Endothelial cell (in vitro differentiated cells): ENCODE data around the gene PRAME. TPM values are rescaled to one million over a fixed set of nuclear protein-coding genes. Genes with fewer than 3 reads are reported as not detected.

Source experiments
- DNase-seq: peaks from one replicate; pipeline ENCODE4 v3.0.0; 2021; ENCODE audit warnings: low spot score
- H3K27ac Mint-ChIP-seq: one replicate; pipeline ENCODE4 v1.8.0; 2021; ENCODE audit warnings: mixed read lengths, inconsistent platforms; ENCODE audit not compliant: unreplicated experiment
- H3K27me3 Mint-ChIP-seq: one replicate; pipeline ENCODE4 v1.8.0; 2021; ENCODE audit warnings: mild to moderate bottlenecking, moderate library complexity, mixed read lengths, inconsistent platforms; ENCODE audit not compliant: unreplicated experiment
- H3K36me3 Mint-ChIP-seq: one replicate; pipeline ENCODE4 v1.8.0; 2021; ENCODE audit warnings: mild to moderate bottlenecking, low read depth, mixed read lengths, inconsistent platforms; ENCODE audit not compliant: unreplicated experiment
- H3K4me1 Mint-ChIP-seq: one replicate; pipeline ENCODE4 v1.8.0; 2021; ENCODE audit warnings: mild to moderate bottlenecking, mixed read lengths, inconsistent platforms; ENCODE audit not compliant: unreplicated experiment
- H3K4me3 Mint-ChIP-seq: one replicate; pipeline ENCODE4 v1.8.0; 2021; ENCODE audit warnings: mild to moderate bottlenecking, mixed read lengths, inconsistent platforms; ENCODE audit not compliant: unreplicated experiment
- H3K9me3 Mint-ChIP-seq: one replicate; pipeline ENCODE4 v1.8.0; 2021; ENCODE audit warnings: mixed read lengths, inconsistent platforms; ENCODE audit not compliant: unreplicated experiment
- CTCF ChIP-seq: fragments of 200-600 bp; sonication (generic); IDR thresholded peaks from one replicate; pipeline ENCODE4 v1.5.0; 2021; ENCODE audit warnings: antibody characterized with exemption; ENCODE audit not compliant: unreplicated experiment
- total RNA-seq: library from RNA; stranded (reverse); fragmentation: NEBNext Ultra II Directional; extraction: Animal tissue kit (Norgen Biotek cat#: 25700); gene quantifications from one replicate; pipeline ENCODE4 v1.2.1, GENCODE V29; 2021; ENCODE audit not compliant: unreplicated experiment

The PRAME gene
- total RNA-seq, 1 donor from 2014 or later = not detected

DNA sequence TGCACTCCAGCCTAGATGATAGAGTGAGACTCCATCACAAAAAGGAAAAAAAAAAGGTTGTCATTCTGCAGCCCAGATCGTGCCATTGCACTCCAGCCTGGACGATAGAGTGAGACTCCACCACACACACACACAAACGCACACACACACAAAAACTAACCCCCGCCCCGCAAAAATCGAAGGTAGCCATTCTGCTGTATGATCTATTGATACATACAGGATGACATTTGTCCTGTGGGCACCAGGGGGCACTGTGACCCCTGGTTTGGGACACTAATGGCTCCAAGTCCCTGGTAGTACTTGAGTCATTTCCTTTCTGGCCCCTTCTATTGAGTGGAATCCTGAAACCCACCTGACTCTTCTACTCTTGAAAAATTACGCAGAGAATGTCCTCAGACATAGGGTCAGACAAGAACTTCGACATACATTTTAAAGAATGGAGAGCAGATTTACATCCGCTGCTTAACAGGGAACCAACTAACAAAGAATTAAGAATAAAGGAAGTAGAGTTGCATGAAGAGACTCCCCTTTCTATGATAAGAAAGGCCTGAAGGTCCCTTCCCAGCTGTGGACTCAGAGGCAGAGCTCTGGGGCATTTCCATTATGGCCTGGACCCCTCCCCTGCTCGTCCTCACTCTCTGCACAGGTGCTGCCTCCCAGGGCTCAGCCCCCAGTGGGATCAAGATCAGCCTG is 35.0 kb upstream of the PRAME start:
- peak; percentile 59 for DNase-seq
- Mint-ChIP-seq H3K9me3 (no peaks in the 10 kb centered on the region), H3K27ac (no peak overlapping the region), H3K27me3 (peaks cover 7% of the 10 kb centered on the region), H3K4me1 (peaks cover 2% of the 10 kb centered on the region), H3K36me3 (no peaks in the 10 kb centered on the region), H3K4me3 (no peak overlapping the region)
- TF ChIP-seq CTCF = peak; percentile 74

- H3K36me3 Mint-ChIP-seq = no peaks in the 10 kb centered on the region
- no peak for DNase-seq
- H3K27ac Mint-ChIP-seq = no peak overlapping the region
- peaks cover 5% of the 10 kb centered on the region for H3K27me3 Mint-ChIP-seq
- H3K4me3 Mint-ChIP-seq = no peak overlapping the region
- TF ChIP-seq CTCF = no peak
- peaks cover 8% of the 10 kb centered on the region for H3K4me1 Mint-ChIP-seq
- no peaks in the 10 kb centered on the region for H3K9me3 Mint-ChIP-seq
Measured at GRCh38 chr22:22593250-22593649, 34.2 kb upstream of the PRAME start.

DNA sequence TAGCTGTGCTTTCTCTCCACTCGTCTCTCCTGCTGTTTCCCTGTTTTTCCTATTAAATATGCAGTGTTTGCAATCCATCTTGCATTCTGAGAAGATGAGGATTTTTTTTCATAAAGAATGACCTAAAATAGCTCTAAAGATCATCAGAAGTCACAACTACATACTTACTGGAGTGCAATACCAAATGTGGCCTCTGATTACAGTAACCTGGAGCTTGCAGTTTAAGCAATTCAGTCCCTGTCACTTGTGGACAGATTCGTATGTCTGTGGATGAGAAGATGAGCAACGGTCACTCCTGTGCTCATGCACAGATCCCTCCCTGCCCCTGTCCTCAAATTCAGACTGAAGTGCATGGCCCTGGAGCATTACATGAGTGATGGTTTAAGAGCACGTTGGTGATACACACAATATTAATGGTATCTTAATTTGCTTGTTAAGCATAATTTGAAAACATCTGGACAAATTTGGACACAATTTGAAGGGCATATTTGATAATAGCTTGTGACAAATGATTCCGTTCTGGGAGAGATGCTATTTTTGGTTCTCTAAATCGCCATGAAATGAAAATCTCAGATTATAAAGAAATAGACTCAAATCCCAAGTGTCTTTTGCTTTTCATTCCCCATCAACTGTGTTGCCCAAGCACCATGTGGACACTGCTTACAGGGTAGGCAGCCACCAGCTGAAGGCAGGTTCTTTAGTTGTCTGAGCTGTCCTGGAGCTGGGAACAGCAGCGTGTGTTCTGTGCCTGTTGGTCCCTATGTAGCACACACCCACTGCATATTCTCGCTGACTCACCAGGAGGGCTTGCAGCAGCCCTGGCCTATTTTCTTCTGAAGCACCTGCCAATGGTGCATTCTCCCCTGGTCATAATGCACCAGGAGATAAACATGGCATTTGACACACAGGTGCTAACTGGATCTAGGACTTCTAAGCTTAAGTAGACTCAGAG is 32.6 kb upstream of the PRAME start:
- H3K27me3 Mint-ChIP-seq = peaks cover 5% of the 10 kb centered on the region
- no peak overlapping the region for H3K4me3 Mint-ChIP-seq
- no peaks in the 10 kb centered on the region for H3K36me3 Mint-ChIP-seq
- peak; percentile 45 for TF ChIP-seq CTCF
- H3K9me3 Mint-ChIP-seq = no peaks in the 10 kb centered on the region
- peaks cover 8% of the 10 kb centered on the region for H3K4me1 Mint-ChIP-seq
- DNase-seq = no peak
- H3K27ac Mint-ChIP-seq = no peak overlapping the region

DNA sequence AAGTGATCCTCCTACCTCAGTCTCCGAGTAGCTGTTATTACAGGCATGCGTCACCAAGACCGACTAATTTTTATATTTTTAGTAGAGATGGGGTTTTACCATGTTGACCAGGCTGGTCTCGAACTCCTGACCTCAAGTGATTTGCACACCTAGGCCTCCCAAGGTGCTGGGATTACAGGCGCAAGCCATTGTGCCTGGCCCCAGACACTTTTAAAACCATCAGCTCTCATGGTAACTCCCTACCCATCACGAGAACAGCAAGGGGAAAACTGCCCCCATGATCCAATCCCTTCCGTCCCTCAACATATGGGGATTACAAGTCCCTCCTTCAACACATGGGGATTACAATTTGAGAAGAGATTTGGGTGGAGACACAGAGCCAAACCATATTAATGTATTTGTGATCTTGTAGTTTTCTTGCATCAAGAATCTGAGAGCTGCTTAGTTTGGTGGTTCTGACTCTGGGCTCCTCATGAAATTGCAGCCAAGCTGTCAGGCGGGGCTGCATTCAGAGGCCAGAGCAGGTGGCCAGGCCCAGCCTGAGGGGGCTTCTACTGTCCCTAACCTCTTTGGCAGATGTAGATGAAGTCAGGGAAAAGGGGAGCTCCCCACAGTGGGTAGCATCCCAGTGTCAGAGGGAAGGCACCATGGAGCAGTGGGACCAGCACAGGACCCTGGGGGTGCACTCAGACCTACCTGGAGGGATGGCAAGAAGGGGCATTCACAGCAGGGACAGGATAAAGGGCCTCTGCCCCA is 31.2 kb upstream of the PRAME start:
- peaks cover 8% of the 10 kb centered on the region for H3K4me1 Mint-ChIP-seq
- TF ChIP-seq CTCF = no peak
- DNase-seq = no peak
- no peak overlapping the region for H3K4me3 Mint-ChIP-seq
- H3K27me3 Mint-ChIP-seq = peaks cover under 1% of the 10 kb centered on the region
- H3K9me3 Mint-ChIP-seq = no peaks in the 10 kb centered on the region
- no peaks in the 10 kb centered on the region for H3K36me3 Mint-ChIP-seq
- H3K27ac Mint-ChIP-seq = no peak overlapping the region
